ENCODE measurements around the gene CD48.

CD48 gene

GRCh38 chr1:160651433-160652064, 60.1 kb downstream of the CD48 start:
- DNase-seq = no peak

- DNase-seq = no peak
Measured at GRCh38 chr1:160647329-160647720, 64.3 kb downstream of the CD48 start.

GRCh38 chr1:160646711-160647328, 64.8 kb downstream of the CD48 start, which contains the start of gene SLAMF1:
SLAMF1 (minus strand) TSS chr1:160647044; CDS start chr1:160646945, 99 bp downstream.
- peak in 1 of 2 experiments; percentile 49 for DNase-seq

GRCh38 chr1:160646180-160646579, 65.4 kb downstream of the CD48 start:
- no peak for DNase-seq

GRCh38 chr1:160645386-160646130, 66.1 kb downstream of the CD48 start:
- DNase-seq = no peak

GRCh38 chr1:160644399-160644798, 67.2 kb downstream of the CD48 start:
- no peak for DNase-seq

- DNase-seq = no peak
Measured at GRCh38 chr1:160643138-160643537, 68.5 kb downstream of the CD48 start.

GRCh38 chr1:160642281-160642644, 69.4 kb downstream of the CD48 start:
- DNase-seq = no peak

- DNase-seq = peak in 1 of 2 experiments; percentile 67
Measured at GRCh38 chr1:160641323-160642280, 70.0 kb downstream of the CD48 start.

GRCh38 chr1:160640359-160641123, 71.1 kb downstream of the CD48 start:
- peak in 1 of 2 experiments; percentile 32 for DNase-seq

- no peak for DNase-seq
Measured at GRCh38 chr1:160639652-160640051, 72.0 kb downstream of the CD48 start.

- no peak for DNase-seq
Measured at GRCh38 chr1:160638926-160639325, 72.7 kb downstream of the CD48 start.

- DNase-seq = no peak
Measured at GRCh38 chr1:160638540-160638857, 73.1 kb downstream of the CD48 start.

- peak in 1 of 2 experiments; percentile 57 for DNase-seq
Measured at GRCh38 chr1:160637821-160638539, 73.6 kb downstream of the CD48 start.

GRCh38 chr1:160637065-160637464, 74.6 kb downstream of the CD48 start:
- DNase-seq = no peak

- no peak for DNase-seq
Measured at GRCh38 chr1:160636547-160636946, 75.1 kb downstream of the CD48 start.

GRCh38 chr1:160636076-160636475, 75.5 kb downstream of the CD48 start:
- no peak for DNase-seq

GRCh38 chr1:160634543-160635491, 76.8 kb downstream of the CD48 start:
- DNase-seq = peak in 1 of 2 experiments; percentile 29

- DNase-seq = no peak
Measured at GRCh38 chr1:160633330-160633903, 78.2 kb downstream of the CD48 start.

All from stimulated activated CD4-positive, alpha-beta T cell treated with anti-CD3 and anti-CD28 coated beads, Interleukin-4, amount 100 ng/mL, for 4 hours (primary cell).